ENCODE measurements around the gene BDH1. TPM values are rescaled to one million over a fixed set of nuclear protein-coding genes. Genes with fewer than 3 reads are reported as not detected.
"Not testable (repeated sequence)": the region's sequence is repeated elsewhere in the genome, so short reads cannot be mapped to it uniquely, and the experiment has no call there.

The BDH1 gene, protein sequence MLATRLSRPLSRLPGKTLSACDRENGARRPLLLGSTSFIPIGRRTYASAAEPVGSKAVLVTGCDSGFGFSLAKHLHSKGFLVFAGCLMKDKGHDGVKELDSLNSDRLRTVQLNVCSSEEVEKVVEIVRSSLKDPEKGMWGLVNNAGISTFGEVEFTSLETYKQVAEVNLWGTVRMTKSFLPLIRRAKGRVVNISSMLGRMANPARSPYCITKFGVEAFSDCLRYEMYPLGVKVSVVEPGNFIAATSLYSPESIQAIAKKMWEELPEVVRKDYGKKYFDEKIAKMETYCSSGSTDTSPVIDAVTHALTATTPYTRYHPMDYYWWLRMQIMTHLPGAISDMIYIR
- 10 to 100 TPM; 54.2 to 55.8 TPM for total RNA-seq

DNA sequence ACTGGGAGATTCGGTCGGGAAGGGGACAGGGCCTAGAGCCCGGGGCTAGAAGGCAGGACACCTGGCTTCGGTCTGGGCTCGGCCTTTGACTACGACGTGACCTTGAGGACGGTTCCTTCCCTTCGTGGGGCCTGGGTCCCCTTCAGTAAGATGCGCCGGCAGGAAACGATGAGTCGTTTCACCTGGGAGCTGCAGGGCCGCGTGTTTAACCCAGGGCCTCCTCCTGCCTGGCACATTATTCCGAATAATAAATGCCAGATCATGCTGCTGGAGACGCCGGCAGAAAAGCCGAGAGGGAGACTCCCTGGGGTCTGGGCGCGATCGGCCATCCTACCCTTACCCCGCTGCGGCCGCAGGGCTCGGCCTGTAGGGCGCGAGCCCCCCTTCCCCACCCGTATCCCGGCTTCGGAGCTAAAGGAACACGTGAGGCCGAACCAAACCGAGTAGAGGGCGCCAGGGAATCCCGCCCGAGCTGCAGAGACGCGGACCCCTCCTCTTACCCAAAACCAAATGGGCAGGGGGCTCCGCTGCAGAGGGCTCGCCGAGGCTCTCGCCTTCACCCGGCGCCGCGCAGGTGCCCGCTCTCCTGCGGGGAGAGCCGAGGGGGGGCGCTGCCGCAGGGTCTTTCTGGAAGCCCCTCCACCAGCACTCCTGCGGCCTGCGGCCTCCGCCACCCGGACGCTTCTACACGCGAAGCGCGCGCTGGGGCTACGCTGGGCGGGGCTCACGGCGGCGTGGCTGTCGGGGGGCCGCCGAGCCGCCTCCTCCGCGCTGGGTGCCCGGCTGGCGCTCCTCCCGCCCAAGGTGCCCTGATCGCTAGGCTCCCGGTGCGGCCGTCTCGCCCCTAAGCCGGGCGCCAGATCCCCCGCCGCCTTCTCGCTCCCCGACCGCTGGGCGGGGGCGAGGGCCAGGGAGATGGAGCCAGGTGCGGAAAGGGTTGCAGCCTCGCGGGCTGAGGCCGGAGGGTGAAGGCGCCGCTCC is at the start of gene BDH1:
Gene BDH1 (minus strand): TSS at position 688 of the 981 bp plus-strand sequence. CDS start 9,525 bp downstream, outside the sequence.
- ChIA-PET CTCF (interaction anchor here (1.5 kb wide), 1 partner anchor 10 kb away, joined by 3 read pairs; no protein-coding TSS in a partner anchor), POLR2A (interaction anchor here (1.1 to 1.4 kb wide), 2 partner anchors 22 to 613 kb away, joined by 3 to 4 read pairs; a partner anchor contains a TSS)
- Mint-ChIP-seq H3K27me3 (peaks cover 21% of the 10 kb centered on the region), H3K9me3 (no peaks in the 10 kb centered on the region), H3K4me3 (peak within 1 kb of the TSS; percentile 87), H3K4me1 (peaks cover 30% of the 10 kb centered on the region), H3K27ac (peak within 1 kb of the TSS; percentile 93), H3K36me3 (ENCODE audit: low read depth) (peaks cover 28% of the 10 kb centered on the region)
- peak; percentile 76 for DNase-seq

DNA sequence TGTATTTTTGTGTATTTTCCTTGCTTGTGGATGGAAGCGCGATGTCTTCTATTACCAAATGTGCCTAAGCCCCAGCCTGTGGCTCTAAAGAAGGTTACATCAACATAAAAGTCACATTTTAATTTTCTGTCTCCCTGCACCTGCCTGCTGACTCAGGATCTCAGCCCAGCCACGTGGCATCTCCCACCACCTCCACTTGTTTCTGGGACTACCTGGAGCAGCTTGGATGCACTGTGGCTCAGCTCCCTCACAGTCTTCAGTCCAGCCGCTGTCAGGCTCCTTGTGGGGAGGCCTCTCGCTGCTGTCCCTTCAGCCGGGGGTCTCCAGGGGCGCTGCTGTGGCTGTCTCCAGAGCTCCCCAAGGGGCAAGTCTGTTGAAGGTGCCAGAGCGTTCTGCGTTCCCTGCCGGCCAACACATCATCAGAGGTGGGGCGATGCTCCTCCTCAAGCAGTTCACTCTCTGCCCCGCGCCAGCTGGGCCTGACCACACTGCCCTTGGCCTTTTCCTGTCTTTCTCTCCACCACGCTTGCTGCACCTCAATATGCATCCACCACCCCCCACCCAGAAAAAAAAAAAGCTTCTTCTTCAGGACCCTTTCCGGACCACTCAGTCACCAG is 47.7 kb upstream of the BDH1 start:
- H3K9me3 Mint-ChIP-seq = no peaks in the 10 kb centered on the region
- no peak for DNase-seq
- POLR2A ChIA-PET = no interaction called here
- H3K36me3 Mint-ChIP-seq (ENCODE audit: low read depth) = peaks cover 23% of the 10 kb centered on the region
- CTCF ChIA-PET = no interaction called here
- no peak overlapping the region for H3K4me3 Mint-ChIP-seq
- peaks cover 3% of the 10 kb centered on the region for H3K4me1 Mint-ChIP-seq
- H3K27me3 Mint-ChIP-seq = no peaks in the 10 kb centered on the region
- no peak overlapping the region for H3K27ac Mint-ChIP-seq

DNA sequence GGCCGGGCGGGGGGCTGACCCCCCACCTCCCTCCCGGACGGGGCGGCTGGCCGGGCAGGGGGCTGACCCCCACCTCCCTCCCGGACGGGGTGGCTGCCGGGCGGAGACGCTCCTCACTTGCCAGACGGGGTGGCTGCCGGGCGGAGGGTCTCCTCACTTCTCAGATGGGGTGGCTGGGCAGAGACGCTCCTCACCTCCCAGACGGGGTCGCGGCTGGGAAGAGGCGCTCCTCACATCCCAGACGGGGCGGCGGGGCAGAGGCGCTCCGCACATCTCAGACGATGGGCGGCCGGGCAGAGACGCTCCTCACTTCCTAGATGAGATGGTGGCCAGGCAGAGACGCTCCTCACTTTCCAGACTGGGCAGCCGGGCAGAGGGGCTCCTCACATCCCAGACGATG is 46.6 kb upstream of the BDH1 start:
- CTCF ChIA-PET, H3K9me3 Mint-ChIP-seq, H3K4me1 Mint-ChIP-seq, POLR2A ChIA-PET, H3K4me3 Mint-ChIP-seq, DNase-seq, H3K27me3 Mint-ChIP-seq, H3K27ac Mint-ChIP-seq: not testable (repeated sequence)
- peaks cover 12% of the 10 kb centered on the region for H3K36me3 Mint-ChIP-seq (ENCODE audit: low read depth)

DNA sequence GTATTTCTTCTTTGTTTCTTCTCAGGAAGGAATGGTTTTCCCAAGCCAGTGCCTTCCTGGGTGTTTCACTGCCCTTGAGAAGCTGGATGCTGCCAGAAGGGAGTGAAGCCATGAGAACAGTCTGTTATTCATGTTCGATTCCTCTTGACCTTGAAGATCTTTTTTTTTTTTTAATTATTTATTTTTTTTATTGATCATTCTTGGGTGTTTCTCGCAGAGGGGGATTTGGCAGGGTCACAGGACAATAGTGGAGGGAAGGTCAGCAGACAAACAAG is 45.7 kb upstream of the BDH1 start:
- not testable (repeated sequence) for H3K4me3 Mint-ChIP-seq; H3K9me3 Mint-ChIP-seq; H3K36me3 Mint-ChIP-seq (ENCODE audit: low read depth); H3K27ac Mint-ChIP-seq; H3K4me1 Mint-ChIP-seq; H3K27me3 Mint-ChIP-seq; DNase-seq
- ChIA-PET POLR2A (interaction anchor here (0.6 kb wide), 1 partner anchor 1033 kb away, joined by 4 read pairs; the partner anchor contains the start of genes FBXO45 and WDR53), CTCF (interaction anchor here (3.4 kb wide), 1 partner anchor 9 kb away, joined by 21 read pairs; no protein-coding TSS in a partner anchor)

DNA sequence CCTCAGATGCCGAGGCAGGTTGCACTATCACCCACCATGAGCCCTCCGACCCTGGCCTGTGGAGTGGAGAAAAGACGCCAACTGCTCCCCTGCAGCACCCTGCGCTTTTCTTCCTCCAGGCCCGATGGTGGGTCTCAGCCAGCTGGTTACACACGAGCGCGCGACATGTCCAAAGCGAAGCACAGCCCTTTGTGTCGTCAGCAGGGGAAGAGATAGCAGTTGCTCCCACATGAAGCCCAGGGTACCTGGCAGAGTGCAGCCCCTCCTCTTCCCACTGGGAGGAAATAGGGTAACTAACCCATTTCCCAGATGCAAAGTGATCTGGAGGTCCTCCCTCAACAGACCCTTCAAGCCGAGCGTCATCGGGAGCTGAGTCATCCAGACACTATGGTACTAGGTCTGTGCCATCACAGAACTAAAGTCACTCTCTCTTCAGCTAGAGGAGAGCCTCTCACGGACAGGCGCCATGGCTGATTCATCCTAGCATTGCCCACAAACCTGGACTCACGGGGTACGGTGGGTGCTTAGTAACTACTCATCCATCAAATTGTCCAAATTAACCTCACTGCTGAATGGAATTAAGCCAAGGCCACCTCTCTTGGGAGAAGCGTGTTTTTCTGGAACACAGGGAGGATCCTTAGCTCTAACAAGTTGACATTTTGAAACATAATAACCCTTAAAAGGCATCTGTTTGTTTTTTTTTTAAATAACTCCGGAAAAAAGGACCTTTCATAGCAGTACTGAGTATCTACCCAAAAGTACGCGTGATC is 45.2 kb upstream of the BDH1 start:
- Mint-ChIP-seq H3K27me3 (no peaks in the 10 kb centered on the region), H3K4me3 (no peak overlapping the region), H3K9me3 (no peaks in the 10 kb centered on the region), H3K36me3 (ENCODE audit: low read depth) (peaks cover 3% of the 10 kb centered on the region), H3K27ac (no peak overlapping the region), H3K4me1 (peaks cover 3% of the 10 kb centered on the region)
- no peak for DNase-seq
- POLR2A ChIA-PET = interaction anchor here (0.6 to 1.1 kb wide), 2 partner anchors 13 to 1032 kb away, joined by 3 to 4 read pairs; partner anchors contain the start of genes FBXO45 and WDR53
- CTCF ChIA-PET = interaction anchor here (2.7 to 3.4 kb wide), 3 partner anchors 9 to 12 kb away, joined by 14 to 21 read pairs (median 14); no protein-coding TSS in a partner anchor

DNA sequence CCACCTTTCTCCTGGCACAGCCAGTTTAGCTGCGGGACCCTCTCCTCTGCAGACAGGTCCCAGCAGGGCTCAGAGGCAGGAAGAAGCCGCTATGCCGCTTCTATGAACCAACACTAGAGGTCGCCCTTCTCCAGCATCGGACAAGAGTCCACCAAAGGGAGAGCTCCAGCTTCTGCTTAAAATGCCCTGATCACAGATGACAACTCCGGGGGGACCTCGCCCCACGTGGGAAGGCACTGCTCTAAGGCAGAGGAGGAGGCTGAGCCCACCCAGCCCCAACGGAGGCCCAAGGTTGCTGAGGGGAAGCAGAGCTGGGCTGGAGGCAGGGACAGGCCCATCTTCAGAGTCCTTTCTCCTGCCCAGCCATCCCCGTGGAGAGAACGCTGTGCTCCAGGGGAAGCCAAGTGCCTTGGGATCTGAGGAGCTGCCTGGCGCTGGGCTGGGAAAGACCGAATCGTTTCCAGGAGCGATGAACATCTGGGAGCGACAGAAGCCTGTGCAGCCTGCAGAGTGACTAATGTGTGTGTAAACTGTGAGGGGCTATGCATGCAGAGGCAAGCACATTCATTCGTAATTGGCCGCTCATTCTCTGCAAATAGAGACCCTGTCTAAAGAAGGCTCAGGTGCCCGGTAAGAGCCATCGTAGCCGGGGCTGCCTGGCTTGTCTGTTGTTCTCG is 43.5 kb upstream of the BDH1 start:
- no peak overlapping the region for H3K4me3 Mint-ChIP-seq
- peaks cover 3% of the 10 kb centered on the region for H3K27me3 Mint-ChIP-seq
- peaks cover 7% of the 10 kb centered on the region for H3K4me1 Mint-ChIP-seq
- ChIA-PET CTCF (interaction anchor here (0.6 to 3.4 kb wide), 23 partner anchors 9 to 343 kb away, joined by 3 to 21 read pairs (median 4); partner anchors contain the start of gene FYTTD1), POLR2A (interaction anchor here (0.9 to 1.2 kb wide), 2 partner anchors 45 to 68 kb away, joined by 3 read pairs; no protein-coding TSS in a partner anchor)
- H3K27ac Mint-ChIP-seq = no peak overlapping the region
- no peaks in the 10 kb centered on the region for H3K9me3 Mint-ChIP-seq
- DNase-seq = peak; percentile 82
- peaks cover 3% of the 10 kb centered on the region for H3K36me3 Mint-ChIP-seq (ENCODE audit: low read depth)

DNA sequence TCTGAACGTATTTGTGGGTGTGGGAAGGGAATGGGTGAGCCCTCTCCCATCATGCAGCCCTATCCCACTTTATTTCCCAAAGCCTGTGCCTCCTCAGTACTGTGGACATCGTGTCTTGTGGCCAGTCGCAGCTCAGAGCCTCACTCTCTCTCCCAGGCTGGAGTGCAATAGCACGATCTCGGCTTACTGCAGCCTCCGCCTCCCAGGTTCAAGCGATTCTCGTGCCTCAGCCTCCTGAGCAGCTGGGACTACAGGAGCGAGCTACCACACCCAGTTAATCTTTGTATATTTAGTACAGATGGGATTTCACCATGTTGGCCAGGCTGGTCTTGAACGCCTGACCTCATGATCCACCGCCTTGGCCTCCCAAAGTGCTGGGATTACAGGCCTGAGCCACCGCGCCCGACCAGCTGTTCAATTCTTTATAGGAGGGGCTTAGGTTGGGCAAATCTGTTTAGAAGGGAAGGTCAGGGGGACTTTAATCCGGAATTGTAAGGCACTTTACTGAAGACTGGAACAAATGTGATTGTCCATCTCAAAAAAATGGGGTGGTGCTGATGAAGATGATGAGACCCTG is 42.7 kb upstream of the BDH1 start:
- Mint-ChIP-seq H3K9me3 (no peaks in the 10 kb centered on the region), H3K27ac (no peak overlapping the region), H3K4me3 (no peak overlapping the region), H3K27me3 (peaks cover 3% of the 10 kb centered on the region), H3K36me3 (ENCODE audit: low read depth) (no peaks in the 10 kb centered on the region), H3K4me1 (peaks cover 11% of the 10 kb centered on the region)
- POLR2A ChIA-PET = interaction anchor here (1.2 kb wide), 1 partner anchor 69 kb away, joined by 3 read pairs; no protein-coding TSS in a partner anchor
- DNase-seq = no peak
- CTCF ChIA-PET = interaction anchor here (0.9 to 3.4 kb wide), 14 partner anchors 10 to 342 kb away, joined by 3 to 21 read pairs (median 6); partner anchors contain the start of gene FYTTD1

DNA sequence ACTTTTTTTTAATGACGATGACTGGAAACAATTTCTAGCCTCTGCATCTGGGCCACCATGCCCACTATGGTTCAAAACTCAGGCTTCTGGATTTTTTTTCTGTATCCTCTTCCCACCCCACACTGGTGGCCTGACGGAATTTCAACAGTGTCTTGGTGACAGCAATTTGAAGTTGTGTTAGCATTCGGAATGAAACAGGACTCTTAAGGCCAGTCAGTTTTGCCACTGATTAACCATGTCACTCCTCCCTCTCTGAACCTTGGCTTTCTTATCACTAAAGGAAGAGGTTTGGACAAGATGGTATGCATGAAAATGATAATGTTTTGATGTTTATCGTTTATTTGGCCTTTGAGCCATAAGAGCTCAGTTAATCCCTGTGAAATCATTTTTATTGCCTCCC is 41.6 kb upstream of the BDH1 start:
- POLR2A ChIA-PET = no interaction called here
- H3K9me3 Mint-ChIP-seq = no peaks in the 10 kb centered on the region
- no peak overlapping the region for H3K27ac Mint-ChIP-seq
- H3K4me1 Mint-ChIP-seq = peaks cover 22% of the 10 kb centered on the region
- H3K27me3 Mint-ChIP-seq = peaks cover 3% of the 10 kb centered on the region
- H3K36me3 Mint-ChIP-seq (ENCODE audit: low read depth) = peaks cover 4% of the 10 kb centered on the region
- DNase-seq = no peak
- CTCF ChIA-PET = interaction anchor here (1.2 to 1.3 kb wide), 2 partner anchors 35 to 76 kb away, joined by 4 read pairs; no protein-coding TSS in a partner anchor
- H3K4me3 Mint-ChIP-seq = no peak overlapping the region

DNA sequence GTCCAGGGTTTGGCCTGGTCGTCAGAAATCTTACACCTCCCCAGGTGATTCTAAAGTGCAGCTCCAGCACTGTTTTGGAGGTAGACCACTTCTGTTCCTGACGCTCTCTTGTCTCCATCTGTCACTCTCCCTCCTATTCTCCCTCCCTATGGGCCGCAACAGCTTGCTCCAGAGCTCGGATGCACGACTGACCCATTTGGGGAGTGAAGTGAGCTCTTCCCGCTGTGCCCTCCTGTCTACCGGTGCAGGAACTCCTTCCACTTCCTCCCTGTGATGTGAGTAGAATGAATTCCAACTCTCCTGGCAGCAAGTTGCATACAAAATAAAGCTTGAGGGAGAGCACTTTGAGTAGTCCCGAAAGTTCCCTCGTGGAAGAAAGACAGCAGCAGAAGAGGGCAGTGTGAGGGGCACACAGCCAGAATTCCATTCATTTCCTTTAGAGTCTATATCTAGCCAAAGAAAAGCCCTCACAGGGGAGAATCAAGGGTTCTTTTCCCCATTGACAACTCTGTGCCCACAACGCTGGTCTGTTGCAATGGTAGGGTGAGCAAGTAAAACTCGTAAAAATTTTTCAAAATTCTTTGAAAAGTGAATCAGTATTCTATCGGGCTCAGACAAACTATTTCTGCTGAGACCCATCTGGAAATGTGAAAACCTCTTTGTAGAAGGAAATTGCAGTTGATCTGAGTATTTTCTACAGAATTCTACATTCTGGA is 39.9 kb upstream of the BDH1 start:
- DNase-seq = no peak
- no peak overlapping the region for H3K27ac Mint-ChIP-seq
- H3K9me3 Mint-ChIP-seq = no peaks in the 10 kb centered on the region
- H3K36me3 Mint-ChIP-seq (ENCODE audit: low read depth) = peaks cover 6% of the 10 kb centered on the region
- H3K4me1 Mint-ChIP-seq = peaks cover 36% of the 10 kb centered on the region
- peaks cover 3% of the 10 kb centered on the region for H3K27me3 Mint-ChIP-seq
- H3K4me3 Mint-ChIP-seq = no peak overlapping the region
- ChIA-PET CTCF (no interaction called here), POLR2A (no interaction called here)

DNA sequence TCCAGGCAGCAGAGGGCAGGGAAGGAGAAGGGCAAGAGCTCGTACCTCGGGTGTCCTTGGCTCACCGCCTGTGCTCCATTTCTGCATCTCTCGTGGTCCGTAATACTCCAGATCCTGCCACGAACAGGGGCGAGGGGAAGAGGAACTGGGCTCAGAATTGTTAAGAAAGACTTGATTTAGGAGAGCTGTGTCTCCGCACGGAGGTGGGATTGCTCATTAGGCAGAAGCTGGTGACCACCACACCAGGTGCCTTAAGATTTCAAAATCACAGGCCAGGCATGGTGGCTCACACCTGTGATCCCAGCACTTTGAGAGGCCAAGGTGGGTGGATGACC is 37.2 kb upstream of the BDH1 start:
- CTCF ChIA-PET = no interaction called here
- H3K4me1 Mint-ChIP-seq = peaks cover 39% of the 10 kb centered on the region

DNA sequence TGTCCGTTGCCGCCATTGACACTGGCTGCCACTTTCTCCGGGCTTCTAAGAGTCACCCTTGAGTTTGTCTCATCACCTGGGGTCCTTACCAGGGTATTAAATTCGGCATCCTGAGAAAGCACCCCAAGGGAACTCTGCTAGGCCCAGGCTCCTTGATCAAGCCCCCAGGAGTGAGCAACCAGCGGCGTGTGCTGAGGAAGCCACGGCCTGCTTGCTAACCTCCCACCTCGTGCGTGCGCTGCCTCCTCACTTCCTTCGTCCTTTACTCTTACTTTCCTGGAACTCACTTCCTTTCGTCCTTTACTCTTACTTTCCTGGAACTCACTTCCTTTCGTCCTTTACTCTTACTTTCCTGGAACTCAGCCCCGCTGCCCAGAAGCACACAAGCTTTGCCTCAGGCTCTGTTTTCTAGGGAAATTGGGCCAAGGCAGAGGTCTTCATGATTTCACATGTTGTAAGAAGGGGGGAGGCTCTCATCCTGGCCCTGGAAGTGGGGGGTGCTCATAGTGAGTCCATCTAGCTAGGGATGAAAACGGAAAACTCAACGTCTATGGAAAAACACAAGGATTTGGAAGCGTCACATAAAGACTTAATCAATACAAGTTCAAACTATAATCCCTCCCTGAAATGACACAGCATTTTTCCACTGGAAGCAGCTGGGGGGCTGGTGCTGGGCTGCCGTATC is 36.7 kb upstream of the BDH1 start:
- peak overlapping the region; percentile 42 for H3K4me3 Mint-ChIP-seq
- H3K27ac Mint-ChIP-seq = peak overlapping the region; percentile 71
- CTCF ChIA-PET = no interaction called here
- peaks cover 39% of the 10 kb centered on the region for H3K4me1 Mint-ChIP-seq
- peak; percentile 45 for DNase-seq
- H3K36me3 Mint-ChIP-seq (ENCODE audit: low read depth) = peaks cover 6% of the 10 kb centered on the region
- POLR2A ChIA-PET = no interaction called here
- H3K9me3 Mint-ChIP-seq = no peaks in the 10 kb centered on the region
- peaks cover 3% of the 10 kb centered on the region for H3K27me3 Mint-ChIP-seq

More for the DNA sequence above, 37.2 kb upstream of the BDH1 start:
- H3K36me3 Mint-ChIP-seq (ENCODE audit: low read depth) = peaks cover 6% of the 10 kb centered on the region
- no peak for DNase-seq
- POLR2A ChIA-PET = no interaction called here
- no peak overlapping the region for H3K4me3 Mint-ChIP-seq
- no peaks in the 10 kb centered on the region for H3K9me3 Mint-ChIP-seq
- H3K27ac Mint-ChIP-seq = peak overlapping the region; percentile 71
- H3K27me3 Mint-ChIP-seq = peaks cover 3% of the 10 kb centered on the region
